ENCODE measurements around the gene SPEG.

The SPEG gene

DNA sequence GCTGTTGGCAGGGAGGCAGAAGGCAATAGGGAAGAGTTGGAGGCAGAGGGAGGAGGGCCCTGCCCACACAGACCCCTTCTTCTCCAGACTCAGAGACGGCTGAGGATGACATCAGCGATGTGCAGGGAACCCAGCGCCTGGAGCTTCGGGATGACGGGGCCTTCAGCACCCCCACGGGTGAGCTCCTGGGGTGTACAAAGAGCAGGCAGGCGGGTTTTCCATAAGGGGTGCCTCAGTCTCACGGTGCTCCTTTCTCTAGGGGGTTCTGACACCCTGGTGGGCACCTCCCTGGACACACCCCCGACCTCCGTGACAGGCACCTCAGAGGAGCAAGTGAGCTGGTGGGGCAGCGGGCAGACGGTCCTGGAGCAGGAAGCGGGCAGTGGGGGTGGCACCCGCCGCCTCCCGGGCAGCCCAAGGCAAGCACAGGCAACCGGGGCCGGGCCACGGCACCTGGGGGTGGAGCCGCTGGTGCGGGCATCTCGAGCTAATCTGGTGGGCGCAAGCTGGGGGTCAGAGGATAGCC lies 10.0 kb downstream of the SPEG start:
- DNase-seq = no peak

DNA sequence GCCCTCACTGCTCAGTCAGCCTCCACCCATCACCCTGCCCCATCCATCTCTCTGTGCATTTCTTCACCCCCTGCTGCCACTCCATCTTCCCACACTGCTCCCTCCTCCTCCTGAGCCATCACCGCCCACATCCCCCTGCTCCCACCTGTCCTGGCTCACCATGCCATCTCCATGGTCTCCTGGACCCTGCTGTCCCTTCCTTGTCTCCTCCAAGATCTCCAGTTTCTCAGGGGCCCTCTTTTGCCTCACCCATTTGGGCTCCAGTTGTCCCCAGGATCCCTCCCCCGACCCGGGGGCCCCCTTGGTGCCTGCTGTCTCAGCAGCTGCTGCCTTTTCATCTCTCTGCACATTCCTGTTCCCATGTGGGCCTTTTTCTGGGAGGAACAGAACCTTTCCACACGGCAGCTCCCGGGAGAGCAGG lies 10.6 kb downstream of the SPEG start:
- DNase-seq = no peak

DNA sequence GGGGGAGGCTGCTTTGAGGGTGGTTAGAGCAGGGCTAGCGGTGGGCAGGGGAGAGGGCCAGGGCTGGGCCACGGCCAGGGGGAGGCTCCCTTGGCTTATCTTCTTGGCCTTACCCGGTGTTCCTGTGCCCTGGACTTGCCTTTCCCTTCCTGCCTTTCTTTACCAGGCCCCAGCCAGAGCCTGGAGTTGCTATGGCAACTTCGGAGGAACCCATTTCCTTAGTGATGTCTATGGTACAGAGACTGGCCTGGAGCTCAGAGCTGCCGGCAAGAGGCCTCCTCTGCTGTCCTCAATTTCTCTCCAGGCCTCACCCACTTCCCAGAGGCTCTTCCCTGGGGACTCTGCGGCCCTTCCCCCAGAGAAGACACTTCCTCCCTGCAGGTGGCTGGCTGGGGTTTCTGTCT lies 11.5 kb downstream of the SPEG start:
- no peak for DNase-seq

DNA sequence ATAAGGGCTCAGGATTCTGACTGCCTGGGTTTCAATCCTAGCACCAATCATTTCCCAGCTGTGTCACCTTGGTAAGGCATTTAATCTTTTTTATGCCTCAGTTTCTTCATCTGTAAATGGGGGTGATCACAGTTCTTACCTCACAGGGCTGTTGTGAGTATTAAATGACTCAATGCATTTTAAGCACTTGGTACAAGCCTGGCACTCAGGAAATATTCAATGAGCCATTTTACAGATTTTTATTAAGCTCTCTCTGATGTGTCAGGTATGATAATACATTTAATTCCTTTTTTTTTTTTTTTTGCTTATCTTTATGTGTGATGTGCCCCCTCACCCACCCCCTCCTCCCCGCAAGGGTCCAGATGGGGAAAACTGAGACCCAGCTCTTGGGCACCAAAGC lies 12.0 kb downstream of the SPEG start:
- no peak for DNase-seq

DNA sequence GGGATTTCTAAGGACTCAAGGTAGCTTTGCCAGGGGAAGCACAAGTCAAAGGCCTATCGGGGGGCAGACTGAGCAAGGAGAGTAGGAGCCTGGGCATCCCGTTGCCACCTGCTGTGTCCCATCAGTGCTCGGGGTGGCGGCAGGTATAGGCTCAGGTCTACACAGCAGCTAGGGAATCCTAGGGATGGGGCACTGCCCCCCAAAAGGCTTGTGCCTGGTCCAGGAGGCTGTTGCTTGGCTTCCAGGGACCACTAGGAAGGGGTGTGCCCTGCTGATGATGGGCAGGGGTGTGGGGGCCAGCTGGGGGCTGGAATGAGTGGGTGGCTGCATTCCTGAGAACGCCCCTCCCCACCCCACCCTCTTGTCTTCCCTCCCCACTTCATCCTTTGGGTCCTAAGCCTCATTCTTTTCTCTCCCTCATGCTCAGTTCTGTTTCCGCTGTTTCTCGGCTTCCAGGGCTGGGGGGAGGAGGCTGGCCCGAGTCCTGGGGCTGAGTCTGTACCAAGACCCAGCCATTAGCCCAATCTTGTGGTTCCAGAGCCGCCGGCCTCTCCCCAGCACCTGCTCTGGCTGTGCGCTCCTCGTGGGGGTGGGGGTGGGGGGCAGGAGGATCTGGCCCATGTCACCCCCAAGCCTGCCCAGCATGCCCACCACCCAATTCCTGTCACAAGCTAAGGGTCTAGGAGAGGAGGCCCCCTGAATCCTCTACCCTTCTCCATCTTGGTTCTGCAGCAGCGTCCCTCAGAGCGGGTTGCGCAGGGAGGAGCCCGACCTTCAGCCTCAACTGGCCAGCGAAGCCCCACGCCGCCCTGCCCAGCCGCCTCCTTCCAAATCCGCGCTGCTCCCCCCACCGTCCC lies 12.8 kb downstream of the SPEG start:
- no peak for DNase-seq

DNA sequence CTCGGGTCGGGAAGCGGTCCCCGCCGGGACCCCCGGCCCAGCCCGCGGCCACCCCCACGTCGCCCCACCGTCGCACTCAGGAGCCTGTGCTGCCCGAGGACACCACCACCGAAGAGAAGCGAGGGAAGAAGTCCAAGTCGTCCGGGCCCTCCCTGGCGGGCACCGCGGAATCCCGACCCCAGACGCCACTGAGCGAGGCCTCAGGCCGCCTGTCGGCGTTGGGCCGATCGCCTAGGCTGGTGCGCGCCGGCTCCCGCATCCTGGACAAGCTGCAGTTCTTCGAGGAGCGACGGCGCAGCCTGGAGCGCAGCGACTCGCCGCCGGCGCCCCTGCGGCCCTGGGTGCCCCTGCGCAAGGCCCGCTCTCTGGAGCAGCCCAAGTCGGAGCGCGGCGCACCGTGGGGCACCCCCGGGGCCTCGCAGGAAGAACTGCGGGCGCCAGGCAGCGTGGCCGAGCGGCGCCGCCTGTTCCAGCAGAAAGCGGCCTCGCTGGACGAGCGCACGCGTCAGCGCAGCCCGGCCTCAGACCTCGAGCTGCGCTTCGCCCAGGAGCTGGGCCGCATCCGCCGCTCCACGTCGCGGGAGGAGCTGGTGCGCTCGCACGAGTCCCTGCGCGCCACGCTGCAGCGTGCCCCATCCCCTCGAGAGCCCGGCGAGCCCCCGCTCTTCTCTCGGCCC lies 13.6 kb downstream of the SPEG start:
- peak; percentile 19 for DNase-seq

DNA sequence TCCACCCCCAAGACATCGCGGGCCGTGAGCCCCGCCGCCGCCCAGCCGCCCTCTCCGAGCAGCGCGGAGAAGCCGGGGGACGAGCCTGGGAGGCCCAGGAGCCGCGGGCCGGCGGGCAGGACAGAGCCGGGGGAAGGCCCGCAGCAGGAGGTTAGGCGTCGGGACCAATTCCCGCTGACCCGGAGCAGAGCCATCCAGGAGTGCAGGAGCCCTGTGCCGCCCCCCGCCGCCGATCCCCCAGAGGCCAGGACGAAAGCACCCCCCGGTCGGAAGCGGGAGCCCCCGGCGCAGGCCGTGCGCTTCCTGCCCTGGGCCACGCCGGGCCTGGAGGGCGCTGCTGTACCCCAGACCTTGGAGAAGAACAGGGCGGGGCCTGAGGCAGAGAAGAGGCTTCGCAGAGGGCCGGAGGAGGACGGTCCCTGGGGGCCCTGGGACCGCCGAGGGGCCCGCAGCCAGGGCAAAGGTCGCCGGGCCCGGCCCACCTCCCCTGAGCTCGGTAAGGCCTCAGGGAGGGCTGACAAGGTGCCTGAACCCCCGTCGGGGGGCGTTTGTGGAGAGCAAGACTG lies 14.2 kb downstream of the SPEG start:
- DNase-seq = peak; percentile 27

DNA sequence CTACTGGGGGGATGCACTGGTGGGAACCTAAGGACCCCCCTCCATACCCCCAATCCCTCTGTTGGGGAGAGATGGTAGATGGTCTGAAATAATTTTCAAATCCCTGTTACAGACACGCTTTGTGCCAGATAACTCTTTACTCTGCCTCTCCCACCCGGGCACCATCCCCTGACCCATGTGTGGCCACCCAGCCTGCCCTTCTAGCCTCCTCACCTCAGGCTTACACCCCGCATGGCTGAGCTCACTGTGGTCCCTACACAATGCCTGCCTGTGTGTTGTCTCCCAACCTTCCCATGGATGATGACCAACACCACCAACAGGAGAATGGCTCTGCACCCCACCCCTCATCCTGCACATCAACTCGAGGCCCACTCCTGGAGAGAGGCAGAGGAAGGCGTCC lies 15.0 kb downstream of the SPEG start:
- DNase-seq = no peak

DNA sequence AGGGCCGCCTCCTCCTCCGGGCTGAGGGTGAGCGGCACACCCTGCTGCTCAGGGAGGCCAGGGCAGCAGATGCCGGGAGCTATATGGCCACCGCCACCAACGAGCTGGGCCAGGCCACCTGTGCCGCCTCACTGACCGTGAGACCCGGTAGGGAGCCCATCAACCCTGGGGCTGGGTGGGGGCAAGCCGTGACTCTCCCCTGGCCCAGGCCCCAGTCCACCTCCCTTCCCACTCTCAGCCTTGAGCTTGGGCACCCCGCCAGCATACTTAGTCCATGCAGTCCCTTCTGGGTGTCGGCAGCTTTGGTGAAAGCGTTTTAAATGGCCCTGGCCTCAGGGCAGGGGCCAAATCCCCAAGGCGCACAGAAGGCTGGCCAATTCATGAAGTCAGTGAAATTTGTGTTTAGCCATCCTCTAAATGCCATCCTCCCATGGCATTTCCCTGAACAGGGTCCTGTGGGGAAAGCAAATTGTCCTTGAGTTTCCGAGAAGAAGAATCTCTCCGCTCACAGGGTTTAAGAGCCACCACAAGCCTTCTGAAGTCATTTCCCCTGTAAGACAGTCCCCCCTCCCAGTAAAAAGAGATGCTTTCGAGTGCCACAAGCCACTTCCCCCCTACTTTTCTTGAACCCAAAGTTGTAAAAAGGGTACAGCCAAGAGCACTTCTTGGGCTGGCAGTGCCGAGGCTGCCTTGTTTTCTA lies 17.2 kb downstream of the SPEG start:
- no peak for DNase-seq

DNA sequence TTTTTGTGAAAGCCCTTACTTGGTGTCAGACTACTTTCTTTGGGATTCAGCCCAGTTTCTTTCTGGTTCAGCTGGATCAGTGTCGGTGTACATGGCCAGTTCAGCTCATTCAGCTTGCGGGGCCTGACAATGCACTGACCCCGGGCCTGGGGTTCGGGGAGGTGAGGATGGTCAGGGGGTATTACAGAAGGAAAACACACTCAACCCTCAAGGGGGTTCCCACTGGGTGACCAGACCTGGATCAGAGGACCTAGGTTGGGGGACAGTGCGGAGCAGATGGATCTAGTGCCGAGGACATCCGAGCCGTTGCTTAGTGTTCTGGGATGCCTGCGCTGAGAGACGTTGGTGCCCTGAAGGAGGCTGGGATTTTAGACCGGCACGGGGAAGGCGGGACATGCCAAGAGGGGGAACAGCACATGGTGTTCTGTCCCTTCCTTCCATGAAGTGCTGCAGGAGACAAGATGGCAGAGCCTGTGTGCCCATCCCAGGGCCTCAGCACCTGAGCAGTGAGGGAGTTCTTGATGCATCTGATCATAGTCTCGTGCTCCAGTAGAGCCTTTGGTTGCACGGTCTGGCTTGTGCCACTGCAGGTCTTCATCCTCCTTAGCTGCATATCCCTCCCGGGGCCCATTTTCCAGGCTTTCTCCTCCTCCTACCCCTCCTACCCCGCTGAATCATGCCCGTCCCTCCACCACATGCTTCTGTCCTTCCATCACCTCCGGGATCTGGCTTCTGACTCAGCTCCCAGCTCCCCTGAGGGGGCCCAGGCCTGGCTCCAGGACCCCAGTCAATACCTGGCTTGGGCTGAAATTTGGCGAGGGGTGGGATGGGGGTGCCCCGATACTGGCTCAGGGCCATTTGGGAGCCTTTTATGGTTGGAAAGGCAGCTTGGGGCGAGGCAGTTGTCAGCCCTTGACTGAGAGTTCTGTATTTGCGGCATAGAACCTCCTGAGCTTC lies 18.0 kb downstream of the SPEG start:
- no peak for DNase-seq

DNA sequence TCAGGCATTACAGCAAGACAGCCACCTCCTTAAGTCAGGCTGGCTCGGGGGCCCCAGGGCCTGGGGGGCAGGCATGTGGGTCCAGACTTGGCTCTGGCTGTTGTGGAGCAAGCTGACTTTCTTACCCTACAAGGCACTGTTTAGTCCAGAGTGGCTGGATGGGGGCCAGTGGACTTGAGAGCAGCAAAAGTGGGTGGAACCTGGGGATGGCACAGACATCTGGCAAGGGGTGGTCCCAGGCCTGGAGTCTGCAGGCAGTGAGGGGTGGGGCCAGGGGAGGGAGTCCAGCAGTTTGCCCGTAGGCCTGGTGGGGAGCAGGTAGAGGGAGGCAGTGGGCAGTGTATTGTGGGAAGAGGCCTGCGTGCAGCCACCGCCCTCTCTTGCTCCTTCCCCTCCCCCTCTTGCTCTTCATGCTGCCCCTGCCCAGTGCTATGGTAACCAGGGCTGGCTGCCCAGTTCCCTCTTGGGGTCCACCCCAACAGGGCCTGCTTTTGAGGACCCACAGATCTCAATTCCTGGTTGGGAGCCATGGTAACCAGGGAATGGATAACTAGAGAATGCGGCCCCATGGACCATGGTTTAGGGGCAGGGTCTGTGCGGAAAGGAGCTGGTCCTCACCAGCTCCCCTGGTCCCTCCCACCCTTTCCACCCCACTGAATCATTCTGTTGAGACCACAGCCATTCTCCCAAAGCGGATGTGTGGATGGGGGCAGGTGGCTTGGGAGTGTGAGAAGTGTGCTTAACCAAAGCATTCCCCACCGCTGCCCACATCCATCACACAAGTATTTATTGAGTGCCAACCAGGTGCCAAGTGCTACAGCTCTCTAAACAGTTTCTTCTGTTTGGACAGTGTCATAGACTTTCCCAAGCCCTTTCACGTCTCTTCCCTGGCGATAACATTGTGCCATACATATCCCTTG lies 19.3 kb downstream of the SPEG start:
- DNase-seq = no peak

DNA sequence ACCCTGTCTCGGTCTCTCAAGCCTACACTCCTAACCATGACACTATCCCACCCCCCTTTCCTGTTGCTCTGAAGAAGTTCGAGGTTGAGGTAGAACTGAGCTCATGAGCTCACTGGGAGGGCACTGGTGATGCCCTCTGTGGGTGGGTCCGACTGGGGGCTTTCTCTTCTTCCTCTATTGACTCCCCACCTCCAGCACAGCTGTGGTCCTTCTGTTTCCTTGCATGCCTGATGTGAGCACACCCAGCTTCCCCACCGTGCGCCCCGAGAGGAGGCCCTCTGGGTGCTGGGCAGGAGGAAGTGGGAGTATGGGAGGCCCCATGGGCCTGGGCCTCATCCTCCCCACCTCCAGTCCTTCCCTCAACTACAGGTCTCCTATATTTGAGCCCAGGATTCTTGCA lies 20.9 kb downstream of the SPEG start:
- no peak for DNase-seq

DNA sequence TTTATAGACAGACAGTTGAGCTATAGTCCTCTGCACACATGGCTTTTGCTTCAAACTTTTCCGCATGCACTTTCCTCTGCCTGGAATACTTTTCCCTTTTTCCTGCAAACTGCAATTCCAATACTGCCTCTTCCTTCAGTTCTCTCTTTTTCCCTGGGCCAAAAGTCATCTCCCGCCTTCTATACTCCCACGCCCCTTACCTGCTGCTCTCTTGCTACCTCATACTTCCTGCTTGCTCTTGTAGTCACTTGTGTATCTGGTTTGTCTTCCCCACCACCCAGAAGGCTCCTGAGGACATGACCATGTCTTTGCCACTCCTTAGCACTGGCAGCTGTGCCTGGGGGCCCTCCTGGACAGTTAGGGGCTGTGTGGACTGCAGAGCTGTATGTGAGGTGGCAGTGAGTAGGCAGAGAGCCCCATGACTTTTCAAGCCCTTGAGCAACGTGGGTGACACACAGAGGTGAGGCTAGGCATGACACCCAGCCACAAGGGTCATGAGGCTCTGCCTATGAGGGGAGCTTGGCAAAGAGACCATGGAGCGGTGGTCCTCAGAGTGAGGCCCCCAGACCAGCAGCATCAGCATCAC lies 23.2 kb downstream of the SPEG start:
- DNase-seq = peak; percentile 25

DNA sequence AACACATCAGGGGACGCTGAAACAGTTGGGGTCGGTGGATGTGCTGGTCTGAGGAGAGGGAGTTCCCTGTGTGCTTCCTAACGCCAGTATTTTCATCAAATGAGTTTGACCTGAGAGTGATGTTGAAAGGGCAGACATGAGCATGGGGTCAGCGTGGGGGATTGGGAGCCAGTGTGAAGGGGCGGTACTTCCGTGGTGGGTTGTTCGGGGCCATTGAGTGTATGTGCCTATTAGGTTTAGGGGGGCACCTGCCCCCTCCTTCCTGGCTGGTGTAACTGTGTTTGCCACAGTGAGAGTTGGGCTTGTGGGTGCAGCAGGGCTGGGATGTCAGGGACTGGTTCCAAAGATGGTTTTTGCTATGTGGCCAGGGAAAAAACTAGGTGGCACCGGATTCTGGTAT lies 24.4 kb downstream of the SPEG start:
- no peak for DNase-seq

DNA sequence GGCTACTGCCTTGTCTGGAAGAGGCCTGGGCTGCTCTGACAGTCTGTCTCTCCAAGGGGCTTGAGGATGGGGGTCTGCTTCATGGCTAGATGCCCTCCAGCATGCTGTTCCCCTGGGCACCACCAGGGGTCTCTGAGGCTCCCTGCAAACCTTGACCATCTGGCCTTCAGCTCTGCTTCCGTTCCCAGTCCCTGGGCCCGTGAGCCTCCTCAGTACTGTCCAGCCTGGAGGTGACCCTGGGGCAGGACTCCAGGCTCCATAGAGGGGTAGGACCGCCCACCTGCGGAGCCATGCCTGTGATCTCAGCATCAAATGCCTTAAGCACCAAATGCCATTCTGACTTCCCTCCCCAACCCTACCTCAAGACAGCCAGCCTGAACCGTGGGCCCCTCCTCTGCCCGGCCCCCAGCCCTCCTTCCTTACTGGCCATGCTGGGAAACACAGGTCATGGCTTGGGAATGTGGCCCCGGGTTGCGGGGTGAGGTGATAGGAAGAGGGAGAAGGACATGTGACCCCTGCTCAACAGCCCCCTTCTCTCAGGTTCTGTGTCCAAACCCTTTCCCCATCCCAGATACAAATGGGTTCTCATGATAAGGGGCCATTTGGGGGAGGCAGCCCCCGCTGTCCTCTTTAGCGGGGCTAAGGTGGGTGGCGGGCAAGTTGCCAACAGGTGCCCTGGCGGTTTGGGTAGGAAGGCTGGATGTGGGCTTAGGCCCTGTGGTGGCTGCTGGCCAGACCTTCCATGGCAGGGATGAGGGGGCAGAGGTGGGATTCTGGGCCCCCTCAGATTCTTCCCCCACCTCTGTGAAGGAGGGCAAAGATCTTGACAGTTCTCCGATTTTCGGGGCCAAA lies 25.0 kb downstream of the SPEG start:
- DNase-seq = peak; percentile 53

DNA sequence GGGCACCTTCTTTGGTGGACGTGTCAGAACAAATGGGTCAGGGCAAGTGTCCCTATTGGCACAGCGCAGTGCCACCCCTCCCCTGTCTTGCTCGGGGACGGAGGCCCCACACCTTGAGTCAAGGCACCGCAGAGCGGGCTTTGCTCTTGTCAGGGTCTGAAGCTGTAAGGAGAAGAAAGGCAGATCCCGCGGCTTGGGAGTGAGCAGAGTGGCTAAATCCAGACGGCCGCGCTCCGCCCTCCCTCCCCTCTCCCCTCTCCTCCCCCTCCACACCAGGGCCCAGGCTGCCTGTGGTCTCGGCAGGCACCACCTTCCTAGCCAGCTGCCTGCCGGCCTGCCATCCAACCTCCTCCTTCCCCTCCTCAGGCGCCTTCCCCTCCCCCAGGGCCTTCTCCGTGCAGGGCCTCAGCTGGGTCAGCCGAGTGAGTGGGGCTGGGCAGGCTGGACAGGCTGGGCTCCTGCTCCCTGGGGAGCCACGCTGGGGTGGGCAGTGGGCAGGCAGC lies 25.8 kb downstream of the SPEG start:
- DNase-seq = no peak

DNA sequence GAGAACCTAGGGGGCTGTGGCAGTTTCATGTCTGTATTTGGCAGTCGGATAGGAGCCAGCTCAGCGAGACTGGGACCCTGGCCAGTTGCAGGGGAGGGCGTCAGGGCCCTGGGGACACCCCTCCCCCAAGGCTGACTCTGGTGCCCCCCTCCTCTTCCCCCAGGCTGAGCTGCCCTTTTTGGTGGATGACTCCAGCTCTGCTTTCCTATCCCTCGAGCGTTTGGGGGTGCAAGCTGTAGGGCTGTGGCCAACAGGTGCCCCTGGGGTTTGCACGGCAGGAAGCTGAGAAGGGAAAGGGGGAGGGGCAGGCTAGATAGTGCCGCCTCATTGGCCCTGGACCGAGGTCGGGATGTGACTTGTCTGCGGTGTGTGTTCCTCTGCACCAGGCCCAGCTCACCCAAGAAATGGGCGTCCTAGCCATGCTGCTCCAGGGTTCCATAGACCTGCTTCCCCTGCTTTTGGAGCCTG lies 26.4 kb downstream of the SPEG start:
- no peak for DNase-seq

DNA sequence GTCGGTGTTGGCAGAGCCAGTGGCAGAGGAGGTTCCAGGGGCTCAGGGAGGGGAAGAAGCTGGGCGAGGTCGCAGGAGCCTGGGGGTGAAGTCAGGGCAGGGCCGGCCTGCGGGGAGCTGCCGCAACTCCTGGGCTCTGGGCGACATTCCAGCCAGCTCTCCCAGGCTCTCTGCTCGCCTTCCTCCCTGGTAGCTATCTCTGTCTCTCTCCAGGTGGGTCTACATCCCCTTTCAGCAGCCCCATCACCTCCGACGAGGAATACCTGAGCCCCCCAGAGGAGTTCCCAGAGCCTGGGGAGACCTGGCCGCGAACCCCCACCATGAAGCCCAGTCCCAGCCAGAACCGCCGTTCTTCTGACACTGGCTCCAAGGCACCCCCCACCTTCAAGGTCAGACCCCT lies 27.0 kb downstream of the SPEG start:
- no peak for DNase-seq

DNA sequence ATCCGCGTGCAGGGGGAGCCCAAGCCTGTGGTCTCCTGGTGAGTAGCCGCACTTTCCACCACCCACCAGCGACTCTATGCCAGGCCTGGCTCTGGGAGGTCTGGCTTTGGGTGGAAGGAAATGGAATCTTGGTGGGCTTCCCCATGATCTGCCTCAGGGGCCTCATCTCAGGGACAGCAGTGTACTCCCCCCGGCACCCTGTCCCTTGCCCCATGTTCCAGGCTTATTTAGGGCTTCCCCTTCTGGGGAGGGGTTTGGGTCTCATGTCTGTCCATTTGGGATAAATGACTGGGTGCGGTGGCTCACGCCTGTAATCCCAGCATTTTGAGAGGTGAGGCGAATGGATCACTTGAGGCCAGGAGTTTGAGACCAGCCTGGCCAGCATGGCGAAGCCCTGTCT lies 27.7 kb downstream of the SPEG start:
- no peak for DNase-seq
